Stomach (tissue), 9 donors: ENCODE results near the gene TRPM4. TPM values are rescaled to one million over a fixed set of nuclear protein-coding genes. Genes with fewer than 3 reads are reported as not detected.
"Not testable (repeated sequence)": the region's sequence is repeated elsewhere in the genome, so short reads cannot be mapped to it uniquely, and the experiment has no call there.

Experiments used
- DNase-seq, 2 donors: peaks; one replicate each; pipeline versions ENCODE4 v3.0.0 to v3.0.0-alpha.2; 2013 to 2019
- H3K27ac ChIP-seq, 5 donors: fragments of 200-600 bp in 4 of 5; sonication (generic) in 4 of 5; one replicate each; pipeline ENCODE4 v1.5.1; 2013 to 2019; ENCODE audit warnings: mild to moderate bottlenecking in 1 of 5, moderate library complexity in 1 of 5
- H3K27me3 ChIP-seq, 3 donors: fragments of 200-600 bp; sonication (generic); one replicate each; pipeline ENCODE4 v1.5.1; 2017 to 2019; ENCODE audit warnings: mixed run types in 1 of 3
- H3K36me3 ChIP-seq, 4 donors: fragments of 200-600 bp; sonication (generic); 1 replicate in 3 of 4; 2 replicates in 1 of 4; pipeline ENCODE4 v1.5.1; 2016 to 2019
- H3K4me1 ChIP-seq, 4 donors: fragments of 200-600 bp; sonication (generic); one replicate each; pipeline ENCODE4 v1.5.1; 2016 to 2019
- H3K4me3 ChIP-seq, 4 donors: fragments of 200-600 bp; sonication (generic) in 3 of 4; one replicate each; pipeline ENCODE4 v1.5.1; 2016 to 2019; ENCODE audit warnings: mild to moderate bottlenecking in 1 of 4
- H3K9me3 ChIP-seq, 4 donors: fragments of 200-600 bp; sonication (generic); one replicate each; pipeline ENCODE4 v1.5.1; 2016 to 2019
- CTCF ChIP-seq, 7 experiments: fragments of 450-650 bp in 4 of 7; fragments of 200-600 bp in 3 of 7; sonication (generic) in 3 of 7; IDR thresholded peaks; one replicate each; pipeline ENCODE4 v1.5.1; 2016 to 2019; ENCODE audit warnings: antibody characterized with exemption in 7 of 7, control low read depth in 2 of 7, mild to moderate bottlenecking in 1 of 7
- EP300 ChIP-seq: sonication (generic); formaldehyde crosslinking; IDR thresholded peaks from one replicate; pipeline ENCODE4 v1.6.1; 2017; ENCODE audit warnings: antibody characterized with exemption
- POLR2A ChIP-seq, 4 donors: fragments of 450-650 bp; IDR thresholded peaks; one replicate each; pipeline ENCODE4 v1.6.1; 2016; ENCODE audit warnings: antibody characterized with exemption in 4 of 4, control low read depth in 2 of 4, mild to moderate bottlenecking in 1 of 4, moderate library complexity in 1 of 4
- POLR2AphosphoS5 ChIP-seq, 3 donors: sonication (generic); formaldehyde crosslinking; IDR thresholded peaks; one replicate each; pipeline ENCODE4 v1.6.1; 2016; ENCODE audit warnings: antibody characterized with exemption in 3 of 3
- WGBS, 5 donors: extraction: QIAGEN DNeasy Blood & Tissue Kit in 3 of 5; methylation state at CpG; one replicate each; pipeline versions ENCODE4 v1.1.5 to v1.1.7; 2013 to 2018; 5-methylcytosine and 5-hydroxymethylcytosine counted together
- intact Hi-C: fragments of 100-400 bp; cut with DNase I; formaldehyde crosslinking; loops from one replicate; pipeline ENCODE4 v1.15.1; 2023; ENCODE audit warnings: low total_unique reads
- polyA plus RNA-seq, 3 donors: library from polyadenylated mRNA; stranded (reverse); fragments of 200-250 nt; gene quantifications; one replicate each; pipeline ENCODE4 v1.2.3, GENCODE V29; 2013
- total RNA-seq, 5 donors: library from RNA; depleted of rRNA; stranded (reverse); fragments of >200 nt; gene quantifications; one replicate each; pipeline versions ENCODE4 v1.1.0 to v1.2.3, GENCODE V29; 2014 to 2016
- donor health status: healthy with polysubstance abuse.
- donor health status: Bipolar disorder and iron deficiency.
- donor health status: healthy.

TRPM4 gene
- total and polyA plus RNA-seq, 8 donors = 11.8 to 1,449 (median 71.9) TPM

GRCh38 chr19:49205114-49205513 is 47.5 kb downstream of the TRPM4 start:
- intact Hi-C loops = loop anchor here (5.0 kb wide), 1 partner anchor 108 kb away; no protein-coding TSS in a partner anchor
- 79 to 90% (median 86%) methylated on average over 7 of the region's 7 CpGs for WGBS, 5 donors
- peaks cover 6 to 13% (median 10%) of the 10 kb centered on the region in 4 donors for H3K4me1 ChIP-seq
- TF ChIP-seq CTCF (IDR thresholded peaks at IDR 0.05) = no peak
- TF ChIP-seq POLR2AphosphoS5 (IDR thresholded peaks at IDR 0.05) = no peak
- no peak for TF ChIP-seq EP300
- TF ChIP-seq POLR2A (IDR thresholded peaks at IDR 0.05) = no peak
- DNase-seq = no peak
- no peak overlapping the region for H3K27ac ChIP-seq
- peaks cover 31 to 71% (median 67%) of the 10 kb centered on the region in 4 donors for H3K36me3 ChIP-seq
- H3K9me3 ChIP-seq = no peaks in the 10 kb centered on the region
- no peak overlapping the region for H3K4me3 ChIP-seq
- no peaks in the 10 kb centered on the region for H3K27me3 ChIP-seq

GRCh38 chr19:49209502-49209901 is 51.9 kb downstream of the TRPM4 start:
- intact Hi-C loops = loop anchor here (5.0 kb wide), 1 partner anchor 112 kb away; no protein-coding TSS in a partner anchor
- not testable (repeated sequence) for H3K4me3 ChIP-seq, H3K9me3 ChIP-seq, DNase-seq, H3K27me3 ChIP-seq
- Histone ChIP-seq H3K4me1 (peaks cover 6 to 24% (median 13%) of the 10 kb centered on the region in 4 donors), H3K27ac (peak overlapping the region in 3 of 5 donors; percentile 25 to 83 (median 39)), H3K36me3 (peaks cover 20 to 71% (median 48%) of the 10 kb centered on the region in 4 donors)
- 66 to 84% (median 74%) methylated on average over 3 to 4 of the region's 4 CpGs for WGBS, 5 donors

- peak overlapping the region in 4 of 5 donors; percentile 0 to 39 (median 22) for H3K27ac ChIP-seq
- no peak for TF ChIP-seq POLR2AphosphoS5 (IDR thresholded peaks at IDR 0.05)
- TF ChIP-seq EP300 = no peak
- WGBS, 5 donors = 51 to 75% (median 69%) methylated on average over 50 of the region's 50 CpGs
- no peaks in the 10 kb centered on the region for H3K9me3 ChIP-seq
- peaks cover 20 to 64% (median 42%) of the 10 kb centered on the region in 4 donors for H3K36me3 ChIP-seq
- peak overlapping the region in 3 of 4 donors; percentile 18 to 23 (median 21) for H3K4me3 ChIP-seq
- intact Hi-C loops = no loop called here
- DNase-seq = peak in 1 of 2 donors; percentile 79
- no peaks in the 10 kb centered on the region for H3K27me3 ChIP-seq
- peaks cover 6 to 24% (median 13%) of the 10 kb centered on the region in 4 donors for H3K4me1 ChIP-seq
Observed at GRCh38 chr19:49210108-49210900, 52.7 kb downstream of the TRPM4 start.

GRCh38 chr19:49210901-49211451 is 53.4 kb downstream of the TRPM4 start:
- DNase-seq = no peak
- WGBS, 5 donors = 69 to 94% (median 82%) methylated on average over 12 to 19 of the region's 19 CpGs
- intact Hi-C loops = no loop called here
- Histone ChIP-seq H3K36me3 (peaks cover 15 to 58% (median 36%) of the 10 kb centered on the region in 4 donors), H3K27ac (peak overlapping the region in 2 of 5 donors; percentile 0 to 39), H3K27me3 (no peaks in the 10 kb centered on the region), H3K9me3 (no peaks in the 10 kb centered on the region), H3K4me3 (peak overlapping the region in 3 of 4 donors; percentile 18 to 23 (median 21)), H3K4me1 (peaks cover 6 to 24% (median 13%) of the 10 kb centered on the region in 4 donors)
- TF ChIP-seq EP300 (no peak), CTCF (IDR thresholded peaks at IDR 0.05) (no peak), POLR2A (IDR thresholded peaks at IDR 0.05) (no peak), POLR2AphosphoS5 (IDR thresholded peaks at IDR 0.05) (no peak)

GRCh38 chr19:49212016-49212701 is 54.6 kb downstream of the TRPM4 start:
- WGBS, 5 donors = 58 to 65% (median 62%) methylated on average over 7 of the region's 7 CpGs

More at GRCh38 chr19:49212016-49212701, 54.6 kb downstream of the TRPM4 start:
- peaks cover 8 to 50% (median 26%) of the 10 kb centered on the region in 4 donors for H3K36me3 ChIP-seq
- no peak overlapping the region for H3K4me3 ChIP-seq
- H3K4me1 ChIP-seq = peaks cover 6 to 24% (median 12%) of the 10 kb centered on the region in 4 donors
- intact Hi-C loops = no loop called here
- no peak for TF ChIP-seq CTCF (IDR thresholded peaks at IDR 0.05)
- no peak for TF ChIP-seq POLR2A (IDR thresholded peaks at IDR 0.05)
- TF ChIP-seq POLR2AphosphoS5 (IDR thresholded peaks at IDR 0.05) = no peak
- no peak for TF ChIP-seq EP300
- H3K9me3 ChIP-seq = no peaks in the 10 kb centered on the region
- H3K27me3 ChIP-seq = no peaks in the 10 kb centered on the region
- peak in 1 of 2 donors; percentile 49 for DNase-seq
- no peak overlapping the region for H3K27ac ChIP-seq
